HUES48 (cell line): ENCODE data around the gene STK38.

Experiments
- H3K27ac ChIP-seq: one replicate; pipeline ENCODE4 v1.7.0; 2013; ENCODE audit warnings: low read depth, low read length, inconsistent platforms
- H3K27me3 ChIP-seq: 2 replicates; pipeline ENCODE4 v1.6.1; 2013; ENCODE audit warnings: mild to moderate bottlenecking, low read length; ENCODE audit not compliant: control insufficient read depth, insufficient read depth
- H3K36me3 ChIP-seq: 2 replicates; pipeline ENCODE4 v1.6.1; 2013; ENCODE audit warnings: low read length; ENCODE audit not compliant: control insufficient read depth, insufficient read depth
- H3K4me1 ChIP-seq: 2 replicates; pipeline ENCODE4 v1.6.1; 2013; ENCODE audit warnings: mild to moderate bottlenecking, low read length; ENCODE audit not compliant: control insufficient read depth, insufficient read depth
- H3K4me3 ChIP-seq: 2 replicates; pipeline ENCODE4 v1.5.1; 2013; ENCODE audit warnings: mild to moderate bottlenecking, low read depth, low read length
- H3K9ac ChIP-seq: 2 replicates; pipeline ENCODE4 v1.6.1; 2013; ENCODE audit warnings: mild to moderate bottlenecking, low read depth, low read length, moderate library complexity
- H3K9me3 ChIP-seq: 2 replicates; pipeline ENCODE4 v1.6.1; 2013; ENCODE audit warnings: low read length; ENCODE audit not compliant: control insufficient read depth, insufficient read depth

STK38 gene

DNA sequence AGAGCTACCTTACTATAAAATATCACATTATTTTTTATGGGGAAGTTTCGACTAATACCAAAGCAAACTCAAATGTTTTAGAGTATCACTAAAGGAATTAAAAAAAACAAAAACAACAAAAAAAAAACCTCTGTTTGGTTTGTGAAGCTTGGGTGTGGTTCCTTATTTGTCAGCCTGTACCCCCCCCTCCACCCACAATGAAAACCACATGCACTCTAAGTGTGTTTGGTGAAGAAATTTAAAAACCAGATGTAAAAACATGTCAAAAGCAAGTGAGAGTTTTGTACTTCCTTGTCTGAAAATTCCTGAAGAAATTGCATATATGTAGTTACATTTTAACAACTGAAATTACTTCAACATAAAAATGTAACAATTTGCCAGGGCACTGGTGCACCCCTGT, 3.1 kb downstream of the STK38 start:
- Histone ChIP-seq H3K36me3 (peaks cover 20% of the 10 kb centered on the region), H3K9ac (no peak overlapping the region)

DNA sequence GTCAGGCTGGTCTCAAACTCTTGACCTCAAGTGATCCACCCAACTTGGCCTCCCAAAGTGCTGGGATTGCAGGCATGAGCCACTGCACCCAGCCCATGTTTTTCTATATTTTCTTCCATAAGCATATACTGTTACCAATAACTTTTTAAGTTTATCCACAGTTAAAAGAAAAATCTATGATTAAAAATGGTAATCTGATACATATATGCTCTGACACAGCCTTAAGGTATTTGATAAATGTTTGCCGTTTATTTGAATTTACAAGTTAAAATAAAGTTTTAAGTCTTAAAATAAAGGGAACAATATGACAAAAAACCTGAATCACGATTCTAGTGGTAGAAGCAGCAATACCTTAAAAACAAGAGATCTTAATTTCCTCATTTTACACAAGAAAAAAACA, 5.2 kb downstream of the STK38 start:
- Histone ChIP-seq H3K36me3 (peaks cover 38% of the 10 kb centered on the region), H3K9me3 (no peaks in the 10 kb centered on the region), H3K9ac (no peak overlapping the region), H3K27ac (no peak overlapping the region), H3K4me1 (peaks cover 6% of the 10 kb centered on the region; the same call in 1 of the 2 replicates), H3K27me3 (no peaks in the 10 kb centered on the region), H3K4me3 (no peak overlapping the region)

More for the DNA sequence above, 3.1 kb downstream of the STK38 start:
- no peaks in the 10 kb centered on the region for H3K9me3 ChIP-seq
- no peak overlapping the region for H3K27ac ChIP-seq
- no peaks in the 10 kb centered on the region for H3K27me3 ChIP-seq
- peaks cover 14% of the 10 kb centered on the region for H3K4me1 ChIP-seq
- H3K4me3 ChIP-seq, result no peak overlapping the region

DNA sequence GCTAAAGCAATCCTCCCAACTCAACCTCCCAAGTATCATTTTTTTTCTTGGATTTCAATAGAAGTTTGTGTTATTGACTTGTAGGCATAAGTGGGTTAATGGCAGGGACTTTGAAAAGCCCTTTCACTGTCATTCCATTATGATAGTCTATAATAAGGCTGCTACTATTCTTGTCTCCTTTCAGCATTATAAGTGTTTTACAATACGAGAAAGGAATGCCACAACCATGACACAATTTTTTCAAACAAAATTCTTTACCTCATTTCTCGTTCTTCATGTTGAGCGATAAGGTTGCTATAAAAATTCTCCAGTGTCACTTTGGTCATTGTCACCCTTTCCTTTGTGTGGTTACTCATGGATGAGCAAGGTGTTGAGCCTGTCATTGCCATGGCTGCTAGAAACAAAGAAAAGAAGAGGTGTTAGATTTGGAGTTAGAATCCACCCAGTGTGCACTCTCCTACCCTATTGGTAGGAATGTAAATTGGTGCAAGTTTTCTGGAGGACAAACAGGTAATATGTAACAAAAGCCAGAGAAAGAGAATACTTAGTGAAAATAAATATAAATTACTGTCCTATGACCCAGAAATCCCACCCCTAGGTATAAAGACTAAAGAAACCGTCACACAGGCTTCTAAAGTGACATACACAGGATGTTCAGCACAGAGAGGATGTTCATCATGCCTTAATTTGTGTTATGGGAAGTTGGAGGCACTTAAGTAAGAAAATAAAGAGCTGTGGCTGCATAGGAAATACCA, 7.3 kb downstream of the STK38 start:
- no peaks in the 10 kb centered on the region for H3K9me3 ChIP-seq
- H3K27ac ChIP-seq, result no peak overlapping the region
- H3K27me3 ChIP-seq, result no peaks in the 10 kb centered on the region
- no peaks in the 10 kb centered on the region for H3K4me1 ChIP-seq
- no peak overlapping the region for H3K4me3 ChIP-seq
- H3K36me3 ChIP-seq, result peaks cover 50% of the 10 kb centered on the region
- H3K9ac ChIP-seq, result no peak overlapping the region

DNA sequence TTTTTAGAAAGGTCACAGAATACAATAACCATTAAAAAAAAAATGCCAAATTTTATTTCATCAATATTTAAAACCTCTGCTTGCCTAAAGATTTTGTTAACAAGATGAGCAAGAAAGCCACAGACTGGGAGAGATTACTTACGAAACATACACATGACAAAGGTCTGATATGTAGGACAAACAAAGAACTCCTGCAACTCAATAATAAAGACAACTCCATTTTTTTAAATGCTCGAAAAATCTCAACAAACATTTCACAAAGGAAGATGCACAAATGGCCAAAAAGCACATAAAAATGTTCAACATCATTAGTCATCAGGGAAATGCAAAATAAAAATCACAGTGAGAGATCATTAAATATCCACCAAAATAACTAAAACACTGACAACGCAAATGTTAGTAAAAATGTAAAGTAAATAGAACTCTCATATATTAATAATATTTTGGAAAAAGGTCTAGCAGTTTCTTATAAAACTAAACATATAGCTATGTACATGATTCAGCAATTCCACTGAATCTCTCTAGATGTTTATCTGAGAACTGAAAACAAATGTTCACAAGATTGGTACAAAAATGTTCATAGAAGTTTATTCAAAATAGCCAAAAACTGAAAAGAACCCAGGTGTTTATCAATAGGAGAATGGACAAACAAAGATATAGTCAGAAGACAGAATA, 10.3 kb downstream of the STK38 start:
- Histone ChIP-seq H3K27ac (no peak overlapping the region), H3K9ac (no peak overlapping the region), H3K36me3 (peaks cover 57% of the 10 kb centered on the region), H3K9me3 (no peaks in the 10 kb centered on the region), H3K4me1 (no peaks in the 10 kb centered on the region), H3K4me3 (no peak overlapping the region), H3K27me3 (no peaks in the 10 kb centered on the region)

- no peaks in the 10 kb centered on the region for H3K27me3 ChIP-seq
- no peak overlapping the region for H3K9ac ChIP-seq
- no peaks in the 10 kb centered on the region for H3K9me3 ChIP-seq
- no peak overlapping the region for H3K4me3 ChIP-seq
- no peak overlapping the region for H3K27ac ChIP-seq
- H3K36me3 ChIP-seq, result peaks cover 37% of the 10 kb centered on the region
- H3K4me1 ChIP-seq, result no peaks in the 10 kb centered on the region
Observed at GRCh38 chr6:36533321-36533720, 14.0 kb downstream of the STK38 start.

DNA sequence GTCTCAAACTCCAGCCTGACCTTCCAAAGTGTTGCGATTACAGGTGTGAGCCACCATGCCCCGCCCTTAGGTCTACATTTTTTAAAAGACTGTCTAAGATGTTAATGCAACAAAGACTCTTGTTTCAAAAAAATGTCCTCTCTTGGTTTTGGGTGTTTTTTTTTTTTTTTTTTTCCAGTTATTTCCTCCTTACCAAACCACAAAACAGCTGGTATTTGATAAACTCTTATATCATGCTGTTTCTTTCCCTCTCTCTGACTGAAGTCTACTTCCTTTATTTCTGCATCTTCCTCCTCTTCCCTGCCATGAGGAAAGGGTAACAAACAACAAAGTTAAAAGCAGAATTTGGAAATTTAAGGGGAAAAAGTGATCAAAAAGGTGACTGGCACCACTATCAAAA, 21.2 kb downstream of the STK38 start:
- H3K27me3 ChIP-seq, result no peaks in the 10 kb centered on the region
- no peak overlapping the region for H3K4me3 ChIP-seq
- no peaks in the 10 kb centered on the region for H3K9me3 ChIP-seq
- H3K36me3 ChIP-seq, result peaks cover 52% of the 10 kb centered on the region
- H3K4me1 ChIP-seq, result no peaks in the 10 kb centered on the region
- H3K9ac ChIP-seq, result no peak overlapping the region
- no peak overlapping the region for H3K27ac ChIP-seq

- Histone ChIP-seq H3K36me3 (peaks cover 55% of the 10 kb centered on the region), H3K27me3 (no peaks in the 10 kb centered on the region), H3K4me1 (no peaks in the 10 kb centered on the region), H3K9me3 (no peaks in the 10 kb centered on the region), H3K27ac (no peak overlapping the region), H3K9ac (no peak overlapping the region), H3K4me3 (no peak overlapping the region)
Observed at GRCh38 chr6:36525346-36525745, 21.9 kb downstream of the STK38 start.

DNA sequence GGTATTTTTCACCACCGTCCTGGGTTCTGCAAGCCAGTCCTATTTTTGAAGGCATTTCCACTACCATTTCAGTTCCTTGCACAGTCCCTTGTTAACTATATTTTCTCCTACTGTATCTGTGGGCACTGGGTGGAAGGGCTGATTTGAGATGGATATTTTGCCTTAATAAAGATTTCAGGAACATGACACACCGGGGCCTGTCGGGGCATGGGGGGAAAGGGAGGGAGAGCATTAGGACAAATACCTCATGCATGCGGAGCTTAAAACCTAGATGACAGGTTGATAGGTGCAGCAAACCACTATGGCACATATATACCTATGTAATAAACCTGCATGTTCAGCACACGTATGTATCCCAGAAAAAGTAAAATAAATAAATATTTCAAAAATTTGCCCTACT, 22.4 kb downstream of the STK38 start:
- peaks cover 60% of the 10 kb centered on the region for H3K36me3 ChIP-seq
- no peaks in the 10 kb centered on the region for H3K4me1 ChIP-seq
- no peaks in the 10 kb centered on the region for H3K27me3 ChIP-seq
- no peak overlapping the region for H3K4me3 ChIP-seq
- no peaks in the 10 kb centered on the region for H3K9me3 ChIP-seq
- no peak overlapping the region for H3K9ac ChIP-seq
- no peak overlapping the region for H3K27ac ChIP-seq

DNA sequence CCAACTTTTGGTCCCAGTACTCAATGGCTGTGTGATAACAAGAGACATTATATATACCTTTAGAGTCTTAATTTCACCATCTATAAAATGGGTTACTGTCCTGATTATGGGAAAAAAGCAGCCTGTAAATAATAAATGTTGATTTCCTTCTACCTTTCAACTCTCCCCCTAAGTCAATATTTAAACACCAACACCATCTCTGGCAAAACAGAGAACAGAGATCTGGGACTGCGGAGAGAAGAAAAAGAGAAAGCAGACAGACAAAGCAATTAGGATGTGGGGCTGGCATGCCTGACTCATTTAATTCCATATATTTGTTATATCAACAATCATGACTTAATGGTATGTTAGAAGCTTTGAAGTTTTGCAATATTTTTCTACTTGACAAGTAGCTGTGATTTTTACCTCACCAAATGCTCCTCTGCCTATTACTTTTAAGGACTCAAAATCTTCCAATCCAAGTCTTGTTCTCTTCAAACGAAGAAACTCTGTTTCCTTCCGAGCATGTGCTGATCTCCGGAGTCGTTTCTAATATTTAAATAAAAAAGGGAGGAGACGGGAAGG, 23.3 kb downstream of the STK38 start:
- Histone ChIP-seq H3K36me3 (peaks cover 68% of the 10 kb centered on the region), H3K4me1 (no peaks in the 10 kb centered on the region)

GRCh38 chr6:36523451-36523850, 23.8 kb downstream of the STK38 start:
- Histone ChIP-seq H3K4me1 (no peaks in the 10 kb centered on the region), H3K4me3 (no peak overlapping the region), H3K27ac (no peak overlapping the region), H3K9ac (no peak overlapping the region), H3K36me3 (peaks cover 73% of the 10 kb centered on the region), H3K27me3 (no peaks in the 10 kb centered on the region), H3K9me3 (no peaks in the 10 kb centered on the region)

More for the DNA sequence above, 23.3 kb downstream of the STK38 start:
- H3K9me3 ChIP-seq, result no peaks in the 10 kb centered on the region
- H3K9ac ChIP-seq, result no peak overlapping the region
- H3K27ac ChIP-seq, result no peak overlapping the region
- no peak overlapping the region for H3K4me3 ChIP-seq
- no peaks in the 10 kb centered on the region for H3K27me3 ChIP-seq

- Histone ChIP-seq H3K4me1 (no peaks in the 10 kb centered on the region), H3K36me3 (peaks cover 93% of the 10 kb centered on the region), H3K27me3 (no peaks in the 10 kb centered on the region), H3K27ac (no peak overlapping the region), H3K9ac (no peak overlapping the region), H3K4me3 (no peak overlapping the region), H3K9me3 (no peaks in the 10 kb centered on the region)
Observed at GRCh38 chr6:36519352-36519751, 27.9 kb downstream of the STK38 start.
